OCI-LY1 (cell line): Measurements from ENCODE around the gene SPDYE6.

Experiments
- H2AFZ ChIP-seq: fragments of 200-600 bp; sonication (generic), shearing (Covaris generic); 2 replicates; pipeline ENCODE4 v1.6.0; 2014; ENCODE audit warnings: antibody characterized with exemption, mild to moderate bottlenecking, low read length
- H3F3A ChIP-seq: fragments of 200-600 bp; sonication (generic), shearing (Covaris generic); 2 replicates; pipeline ENCODE4 v1.6.0; 2014; ENCODE audit warnings: mild to moderate bottlenecking, antibody characterized with exemption, low read length, moderate library complexity; ENCODE audit not compliant: insufficient read depth
- H3K27ac ChIP-seq: fragments of 200-600 bp; sonication (generic); 2 replicates; pipeline ENCODE4 v1.5.1; 2014; ENCODE audit warnings: low read length, mixed run types, mild to moderate bottlenecking, low read depth; ENCODE audit not compliant: poor library complexity, severe bottlenecking
- H3K27me3 ChIP-seq: fragments of 200-600 bp; sonication (generic); 2 replicates; pipeline ENCODE4 v1.6.0; 2014; ENCODE audit warnings: antibody characterized with exemption, mild to moderate bottlenecking, low read length, moderate library complexity; ENCODE audit not compliant: insufficient read depth
- H3K36me3 ChIP-seq: fragments of 200-600 bp; sonication (generic); 2 replicates; pipeline ENCODE4 v1.6.1; 2014; ENCODE audit warnings: mild to moderate bottlenecking, antibody characterized with exemption, low read length, moderate library complexity, mixed read lengths; ENCODE audit not compliant: insufficient read depth
- H3K4me1 ChIP-seq: fragments of 200-600 bp; sonication (generic); 2 replicates; pipeline ENCODE4 v1.5.1; 2014; ENCODE audit warnings: mild to moderate bottlenecking, low read length, moderate library complexity; ENCODE audit not compliant: insufficient read depth, severe bottlenecking
- H3K4me2 ChIP-seq: fragments of 200-600 bp; sonication (generic), shearing (Covaris generic); 2 replicates; pipeline ENCODE4 v1.6.1; 2014; ENCODE audit warnings: low read length
- H3K4me3 ChIP-seq: fragments of 200-600 bp; sonication (generic); 2 replicates; pipeline ENCODE4 v1.5.1; 2014; ENCODE audit warnings: low read length, low read depth, mild to moderate bottlenecking, mixed read lengths; ENCODE audit not compliant: poor library complexity, severe bottlenecking
- H3K79me2 ChIP-seq: fragments of 200-600 bp; shearing (Covaris generic); 2 replicates; pipeline ENCODE4 v1.6.1; 2016; ENCODE audit warnings: mixed run types, low read length, mixed read lengths; ENCODE audit not compliant: insufficient read depth
- H3K9ac ChIP-seq: fragments of 200-600 bp; sonication (generic), shearing (Covaris generic); 2 replicates; pipeline ENCODE4 v1.6.1; 2014; ENCODE audit warnings: mild to moderate bottlenecking, low read length, mixed read lengths
- H3K9me2 ChIP-seq: fragments of 200-600 bp; sonication (generic), shearing (Covaris generic); 2 replicates; pipeline ENCODE4 v1.6.1; 2014; ENCODE audit warnings: low read depth, mild to moderate bottlenecking, low read length, mixed read lengths
- H3K9me3 ChIP-seq: fragments of 200-600 bp; shearing (Covaris generic); 2 replicates; pipeline ENCODE4 v1.6.1; 2014; ENCODE audit warnings: low read length, mixed read lengths
- H4K20me1 ChIP-seq: fragments of 200-600 bp; sonication (generic), shearing (Covaris generic); 2 replicates; pipeline ENCODE4 v1.6.0; 2016; ENCODE audit warnings: mild to moderate bottlenecking, low read length; ENCODE audit not compliant: insufficient read depth
- CTCF ChIP-seq: fragments of 200-600 bp; sonication (generic), shearing (Covaris generic); IDR thresholded peaks from 2 replicates; pipeline ENCODE4 v1.5.1; 2017; ENCODE audit warnings: mild to moderate bottlenecking, antibody characterized with exemption, low read length, moderate library complexity, mixed read lengths
- EZH2 ChIP-seq: fragments of 200-600 bp; sonication (generic), shearing (Covaris generic); IDR thresholded peaks from 2 replicates; pipeline ENCODE4 v1.8.0; 2017; ENCODE audit warnings: borderline replicate concordance, mixed run types, mild to moderate bottlenecking, antibody characterized with exemption, low read length, moderate library complexity, mixed read lengths

SPDYE6 gene

GRCh38 chr7:102317231-102318059 is 38.8 kb downstream of the SPDYE6 start:
- no peaks in the 10 kb centered on the region for H3K9me2 ChIP-seq
- H3K27ac ChIP-seq, result peak overlapping the region; percentile 89
- peak overlapping the region; percentile 20; the same call in 1 of the 2 replicates for H3K9ac ChIP-seq
- no peak overlapping the region for H2AFZ ChIP-seq
- TF ChIP-seq CTCF, result peak; percentile 89
- TF ChIP-seq EZH2, result no peak
- no peaks in the 10 kb centered on the region for H3K79me2 ChIP-seq
- no peaks in the 10 kb centered on the region for H3F3A ChIP-seq
- H4K20me1 ChIP-seq, result no peaks in the 10 kb centered on the region
- H3K27me3 ChIP-seq, result no peaks in the 10 kb centered on the region
- H3K36me3 ChIP-seq, result peaks cover 79% of the 10 kb centered on the region
- H3K4me2 ChIP-seq, result peak overlapping the region; percentile 18; the same call in 1 of the 2 replicates
- peak overlapping the region; percentile 7 for H3K4me3 ChIP-seq
- H3K9me3 ChIP-seq, result no peaks in the 10 kb centered on the region
- peaks cover 67% of the 10 kb centered on the region for H3K4me1 ChIP-seq

- Histone ChIP-seq H3F3A (0 out of 2 replicates have a peak, but pooled peaks cover 2% of the 10 kb centered on the region), H3K4me1 (peaks cover 53% of the 10 kb centered on the region), H3K27me3 (no peaks in the 10 kb centered on the region), H2AFZ (no peak overlapping the region), H3K4me2 (no peak overlapping the region), H3K9me3 (no peaks in the 10 kb centered on the region), H3K79me2 (no peaks in the 10 kb centered on the region), H3K9ac (no peak overlapping the region), H3K4me3 (no peak overlapping the region), H3K27ac (peak overlapping the region; percentile 86), H3K9me2 (no peaks in the 10 kb centered on the region), H4K20me1 (no peaks in the 10 kb centered on the region), H3K36me3 (peaks cover 71% of the 10 kb centered on the region)
- no peak for TF ChIP-seq CTCF
- TF ChIP-seq EZH2, result no peak
Measured at GRCh38 chr7:102313997-102314780, 42.1 kb downstream of the SPDYE6 start.

- Histone ChIP-seq H2AFZ (no peak overlapping the region), H3K9ac (peak overlapping the region; percentile 2; the same call in 1 of the 2 replicates), H3K9me2 (no peaks in the 10 kb centered on the region), H3K79me2 (no peaks in the 10 kb centered on the region), H3K9me3 (no peaks in the 10 kb centered on the region), H4K20me1 (no peaks in the 10 kb centered on the region), H3K27ac (peak overlapping the region; percentile 86), H3K4me1 (peaks cover 49% of the 10 kb centered on the region), H3K27me3 (no peaks in the 10 kb centered on the region), H3K4me3 (no peak overlapping the region), H3K36me3 (peaks cover 71% of the 10 kb centered on the region), H3F3A (0 out of 2 replicates have a peak, but pooled peaks cover 2% of the 10 kb centered on the region), H3K4me2 (peak overlapping the region; percentile 18; the same call in 1 of the 2 replicates)
- no peak for TF ChIP-seq EZH2
Measured at GRCh38 chr7:102312317-102312716, 43.9 kb downstream of the SPDYE6 start.
